Measurements from ENCODE around the gene DRC3. TPM values are rescaled to one million over a fixed set of nuclear protein-coding genes. Genes with fewer than 3 reads are reported as not detected.

Gene DRC3
- total and polyA plus RNA-seq, 12 donors: 0.55 to 3.0 (median 2.0) TPM

GRCh38 chr17:18019838-18020154 is 47.1 kb downstream of the DRC3 start:
- intact Hi-C loops (cut with DNase I): loop anchor here in 2 of 10 donors (10.0 kb wide), 2 partner anchors 45 to 125 kb away; partner anchors contain the start of genes DRC3 (in 1 of the 2) and TOM1L2 (in 1 of the 2)
- Histone ChIP-seq H3K4me3 (no peak overlapping the region), H3K9me3 (no peaks in the 10 kb centered on the region), H3K4me1 (peaks cover 4 to 36% (median 20%) of the 10 kb centered on the region in 9 donors), H3K27ac (peak overlapping the region in 1 of 10 donors; percentile 29), H3K27me3 (no peaks in the 10 kb centered on the region), H3K36me3 (peaks cover 0 to 71% (median 0%) of the 10 kb centered on the region in 9 donors)
- TF ChIP-seq, protein P1, sequence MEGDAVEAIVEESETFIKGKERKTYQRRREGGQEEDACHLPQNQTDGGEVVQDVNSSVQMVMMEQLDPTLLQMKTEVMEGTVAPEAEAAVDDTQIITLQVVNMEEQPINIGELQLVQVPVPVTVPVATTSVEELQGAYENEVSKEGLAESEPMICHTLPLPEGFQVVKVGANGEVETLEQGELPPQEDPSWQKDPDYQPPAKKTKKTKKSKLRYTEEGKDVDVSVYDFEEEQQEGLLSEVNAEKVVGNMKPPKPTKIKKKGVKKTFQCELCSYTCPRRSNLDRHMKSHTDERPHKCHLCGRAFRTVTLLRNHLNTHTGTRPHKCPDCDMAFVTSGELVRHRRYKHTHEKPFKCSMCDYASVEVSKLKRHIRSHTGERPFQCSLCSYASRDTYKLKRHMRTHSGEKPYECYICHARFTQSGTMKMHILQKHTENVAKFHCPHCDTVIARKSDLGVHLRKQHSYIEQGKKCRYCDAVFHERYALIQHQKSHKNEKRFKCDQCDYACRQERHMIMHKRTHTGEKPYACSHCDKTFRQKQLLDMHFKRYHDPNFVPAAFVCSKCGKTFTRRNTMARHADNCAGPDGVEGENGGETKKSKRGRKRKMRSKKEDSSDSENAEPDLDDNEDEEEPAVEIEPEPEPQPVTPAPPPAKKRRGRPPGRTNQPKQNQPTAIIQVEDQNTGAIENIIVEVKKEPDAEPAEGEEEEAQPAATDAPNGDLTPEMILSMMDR (IDR thresholded peaks at IDR 0.05): no peak
- WGBS, 2 donors: 65% methylated on average over 2 of the region's 2 CpGs
- DNase-seq: no peak
- ATAC-seq: no peak

DNA sequence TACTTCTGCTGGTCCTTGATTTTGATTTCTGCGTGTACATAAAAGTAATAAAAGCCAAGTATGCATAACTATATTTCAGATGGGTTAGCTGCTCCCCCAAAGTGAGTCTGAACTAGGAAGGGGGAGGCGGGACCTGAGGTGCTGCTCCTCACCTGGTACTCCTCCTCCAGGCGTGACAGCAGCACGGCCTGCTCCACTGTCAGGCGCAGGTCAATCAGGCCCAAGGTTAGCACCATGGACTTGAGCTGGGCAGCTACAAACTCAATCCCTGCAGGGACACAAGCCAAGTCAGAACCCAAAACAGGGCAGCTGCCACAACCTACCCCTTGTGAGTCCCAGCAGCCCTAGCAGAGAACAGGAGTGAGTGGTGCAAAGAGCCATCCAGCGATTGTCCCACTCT is 48.3 kb downstream of the DRC3 start:
- intact Hi-C loops (cut with DNase I): loop anchor here in 2 of 10 donors (10.0 kb wide), 2 partner anchors 46 to 126 kb away; partner anchors contain the start of genes DRC3 (in 1 of the 2) and TOM1L2 (in 1 of the 2)
- peaks cover 6 to 37% (median 24%) of the 10 kb centered on the region in 9 donors for H3K4me1 ChIP-seq
- TF ChIP-seq, protein P1 (IDR thresholded peaks at IDR 0.05): no peak
- peaks cover 0 to 60% (median 0%) of the 10 kb centered on the region in 9 donors for H3K36me3 ChIP-seq
- no peaks in the 10 kb centered on the region for H3K9me3 ChIP-seq
- no peaks in the 10 kb centered on the region for H3K27me3 ChIP-seq
- ATAC-seq (no peak), DNase-seq (no peak)
- no peak overlapping the region for H3K4me3 ChIP-seq
- 97% methylated on average over 6 of the region's 6 CpGs for WGBS, 2 donors
- no peak overlapping the region for H3K27ac ChIP-seq

GRCh38 chr17:18021372-18021771 is 48.7 kb downstream of the DRC3 start:
- DNase-seq (no peak), ATAC-seq (no peak)
- H3K27me3 ChIP-seq: no peaks in the 10 kb centered on the region
- no peaks in the 10 kb centered on the region for H3K9me3 ChIP-seq
- TF ChIP-seq, protein P1 (IDR thresholded peaks at IDR 0.05): no peak
- H3K4me1 ChIP-seq: peaks cover 8 to 41% (median 28%) of the 10 kb centered on the region in 9 donors
- H3K4me3 ChIP-seq: no peak overlapping the region
- intact Hi-C loops (cut with DNase I): loop anchor here in 2 of 10 donors (10.0 kb wide), 2 partner anchors 47 to 127 kb away; partner anchors contain the start of genes DRC3 (in 1 of the 2) and TOM1L2 (in 1 of the 2)
- H3K36me3 ChIP-seq: peaks cover 0 to 56% (median 0%) of the 10 kb centered on the region in 9 donors
- WGBS, 2 donors: 96 to 97% methylated on average over 5 of the region's 5 CpGs
- H3K27ac ChIP-seq: no peak overlapping the region

DNA sequence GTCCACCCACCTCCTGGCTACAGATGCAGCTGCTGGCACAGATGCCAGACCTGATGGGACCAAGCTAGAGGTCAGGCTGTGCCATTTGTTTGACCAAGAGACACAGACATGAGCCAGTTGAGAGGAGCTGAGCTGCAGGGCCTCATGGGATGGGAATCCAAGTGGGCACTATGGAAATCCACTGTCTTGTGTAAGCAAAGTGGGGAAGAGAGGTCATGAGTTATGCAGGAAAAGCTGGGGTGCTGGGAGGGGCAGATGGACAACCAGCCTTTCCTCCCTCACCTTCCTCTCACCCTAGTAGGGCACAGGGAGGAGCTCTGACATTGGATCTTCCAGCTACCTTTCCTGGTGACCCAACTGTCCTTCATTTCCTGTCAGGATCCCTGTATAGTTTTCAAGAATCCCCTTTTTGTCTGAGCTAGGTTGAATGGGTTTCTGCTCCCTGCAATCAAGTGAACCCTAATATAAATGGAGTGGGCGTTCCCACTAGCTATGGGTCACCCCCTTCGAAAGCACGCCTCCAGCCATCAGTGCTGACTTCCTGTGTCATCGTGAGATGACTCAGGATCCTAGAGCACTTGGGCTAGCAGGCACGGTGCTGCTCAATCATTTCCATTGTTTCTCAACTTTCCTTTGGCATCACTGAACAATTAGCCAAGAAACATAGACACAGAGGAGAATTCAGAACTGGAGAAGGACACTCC is 52.7 kb downstream of the DRC3 start:
- TF ChIP-seq, protein P1 (IDR thresholded peaks at IDR 0.05): no peak

More for the DNA sequence above, 52.7 kb downstream of the DRC3 start:
- ATAC-seq: peak in 1 of 8 donors; percentile 33
- Histone ChIP-seq H3K4me1 (peaks cover 0 to 36% (median 30%) of the 10 kb centered on the region in 9 donors), H3K36me3 (peaks cover 0 to 57% (median 0%) of the 10 kb centered on the region in 9 donors), H3K9me3 (no peaks in the 10 kb centered on the region), H3K27me3 (no peaks in the 10 kb centered on the region), H3K27ac (peak overlapping the region in 1 of 10 donors; percentile 47), H3K4me3 (no peak overlapping the region)
- intact Hi-C loops (cut with DNase I): loop anchor here in 4 of 10 donors (5.0 to 10.0 kb wide), 4 partner anchors 33 to 131 kb away; partner anchors contain the start of genes DRC3 (in 2 of the 4) and TOM1L2 (in 2 of the 4)
- no peak for DNase-seq
- 72% methylated on average over 5 of the region's 5 CpGs for WGBS, 2 donors

Data from heart right ventricle (tissue), 16 donors.